NOMO-1 treated with dmso at 0.1 percent for 144 hours (cell line): ENCODE data around the gene MVB12B.

Experiments
- DNase-seq: peaks from one replicate; lab custom pipeline; 2025; ENCODE audit not compliant: unreplicated experiment; lab: John Stamatoyannopoulos, UW

MVB12B gene

DNA sequence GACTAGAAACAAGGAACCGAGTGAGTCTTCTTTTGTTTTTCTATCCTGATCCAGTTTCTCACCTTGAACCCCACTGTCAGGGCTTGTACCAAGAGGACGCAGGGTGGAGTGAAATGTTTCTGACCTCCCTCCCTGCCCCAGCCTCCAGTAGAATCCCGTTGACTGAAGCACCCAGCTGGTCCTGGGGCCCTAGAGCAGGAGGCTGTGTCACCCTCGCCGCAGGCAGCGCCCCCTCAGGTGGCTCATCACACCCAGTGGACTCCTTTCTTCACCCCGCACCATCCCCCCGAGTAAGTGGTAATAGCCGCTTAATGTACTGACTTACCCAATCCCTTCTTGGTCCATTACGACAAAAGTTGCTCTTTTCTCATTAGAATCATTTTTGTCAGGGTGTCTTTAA lies 53.8 kb downstream of the MVB12B start:
- no peak for DNase-seq

DNA sequence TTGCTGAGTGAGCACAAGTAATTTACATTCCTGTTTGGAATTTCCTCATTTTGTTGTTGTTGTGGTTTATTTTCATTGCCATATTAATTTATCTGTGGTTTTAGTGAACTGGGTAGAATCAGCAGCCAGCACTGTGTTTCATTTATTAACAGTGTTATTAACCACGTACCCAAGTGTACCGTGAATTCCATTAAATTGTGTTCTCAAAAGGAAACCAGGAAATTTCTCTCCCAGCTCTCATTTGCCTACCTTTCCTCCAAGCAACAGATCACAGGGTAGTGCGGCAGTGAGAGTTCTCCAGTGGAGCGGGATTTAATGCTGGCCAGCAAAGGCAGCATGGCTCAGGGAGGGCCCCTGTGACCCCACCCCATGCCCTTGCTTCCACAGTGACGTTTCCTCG lies 54.6 kb downstream of the MVB12B start:
- no peak for DNase-seq

DNA sequence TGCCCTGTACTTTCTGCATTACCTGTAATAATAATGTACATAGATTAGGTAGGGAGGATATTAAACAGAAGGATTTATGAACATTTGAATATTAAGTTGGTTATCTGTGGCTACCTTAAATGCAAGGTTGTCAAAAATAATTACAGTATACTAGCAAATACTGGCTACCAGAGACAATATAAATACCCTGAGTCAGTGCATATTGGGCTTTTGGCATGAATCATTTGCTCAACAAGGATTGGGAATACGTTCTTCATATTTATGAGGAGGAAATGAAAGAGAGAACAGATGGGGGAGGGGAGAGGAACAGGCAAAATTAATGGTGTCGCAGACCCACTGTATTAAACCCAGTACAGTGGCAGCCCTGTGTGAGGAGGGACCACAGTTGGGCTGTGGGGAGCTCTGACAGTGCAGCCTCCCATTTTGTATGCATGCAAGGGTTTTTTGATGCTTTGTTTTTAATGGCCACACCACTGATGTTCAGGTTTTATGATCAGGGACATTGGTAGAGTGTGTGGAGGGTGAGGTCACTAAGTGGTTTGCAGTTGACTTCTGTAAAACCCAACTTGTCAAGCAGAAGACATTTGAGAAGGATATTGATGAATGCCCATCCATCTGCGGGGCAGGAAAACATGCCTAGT lies 56.9 kb downstream of the MVB12B start:
- DNase-seq = no peak

DNA sequence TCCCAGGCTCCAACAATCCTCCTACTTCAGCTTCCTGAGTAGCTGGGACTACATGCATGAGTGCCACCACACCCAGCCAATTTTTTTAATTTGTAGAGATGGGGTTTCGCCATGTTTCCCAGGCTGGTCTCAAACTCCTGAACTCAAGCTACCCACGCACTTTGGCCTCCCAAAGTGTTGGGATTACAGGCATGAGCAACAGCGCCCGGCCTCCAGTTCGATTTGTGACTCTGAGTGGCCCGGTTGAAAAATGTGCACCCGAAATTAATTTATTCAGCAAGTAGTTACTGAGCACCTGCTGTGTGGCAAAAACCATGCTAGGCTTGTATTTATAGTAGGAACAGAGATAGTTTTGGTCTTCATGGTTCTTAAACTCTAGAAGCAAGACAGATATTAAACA lies 58.3 kb downstream of the MVB12B start:
- DNase-seq = no peak

DNA sequence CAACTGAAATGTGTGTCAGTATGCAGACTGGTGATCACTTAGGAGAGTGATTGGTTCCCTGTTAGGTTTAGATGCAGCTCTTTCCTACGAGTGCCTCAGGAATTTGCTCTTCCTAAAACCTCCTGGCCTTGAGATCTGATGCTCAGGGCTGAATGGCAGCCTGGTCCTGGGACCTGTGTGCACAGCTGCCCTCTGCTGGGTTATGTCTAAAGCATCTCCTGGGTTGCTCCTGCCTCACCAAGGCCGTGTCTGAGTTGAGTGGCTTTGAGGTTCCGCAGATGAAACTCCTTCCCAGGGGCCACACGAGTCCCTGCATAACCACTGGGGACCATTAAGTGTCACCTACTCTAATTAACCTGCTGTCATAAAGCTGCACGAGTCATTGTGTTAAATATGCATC lies 59.5 kb downstream of the MVB12B start:
- DNase-seq = no peak

DNA sequence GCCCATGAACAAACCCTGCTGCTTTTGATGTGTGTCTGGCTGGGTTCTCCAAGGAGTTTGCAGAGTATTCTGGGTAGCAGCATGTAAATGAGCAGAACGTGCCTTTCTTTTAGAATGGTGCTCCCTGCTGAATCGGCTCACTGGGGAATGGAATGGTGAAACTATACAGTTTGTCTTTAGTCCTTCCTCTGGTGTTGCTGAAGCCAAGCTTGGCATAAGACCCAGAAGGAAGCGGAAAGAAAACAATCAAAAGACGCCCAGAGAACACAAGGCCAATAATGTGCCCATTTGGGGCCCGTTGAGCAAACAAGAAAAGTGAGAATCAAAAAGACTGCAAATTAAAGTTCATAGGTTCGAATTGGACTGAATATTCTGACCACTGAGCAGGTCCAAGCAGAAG lies 60.1 kb downstream of the MVB12B start:
- no peak for DNase-seq

DNA sequence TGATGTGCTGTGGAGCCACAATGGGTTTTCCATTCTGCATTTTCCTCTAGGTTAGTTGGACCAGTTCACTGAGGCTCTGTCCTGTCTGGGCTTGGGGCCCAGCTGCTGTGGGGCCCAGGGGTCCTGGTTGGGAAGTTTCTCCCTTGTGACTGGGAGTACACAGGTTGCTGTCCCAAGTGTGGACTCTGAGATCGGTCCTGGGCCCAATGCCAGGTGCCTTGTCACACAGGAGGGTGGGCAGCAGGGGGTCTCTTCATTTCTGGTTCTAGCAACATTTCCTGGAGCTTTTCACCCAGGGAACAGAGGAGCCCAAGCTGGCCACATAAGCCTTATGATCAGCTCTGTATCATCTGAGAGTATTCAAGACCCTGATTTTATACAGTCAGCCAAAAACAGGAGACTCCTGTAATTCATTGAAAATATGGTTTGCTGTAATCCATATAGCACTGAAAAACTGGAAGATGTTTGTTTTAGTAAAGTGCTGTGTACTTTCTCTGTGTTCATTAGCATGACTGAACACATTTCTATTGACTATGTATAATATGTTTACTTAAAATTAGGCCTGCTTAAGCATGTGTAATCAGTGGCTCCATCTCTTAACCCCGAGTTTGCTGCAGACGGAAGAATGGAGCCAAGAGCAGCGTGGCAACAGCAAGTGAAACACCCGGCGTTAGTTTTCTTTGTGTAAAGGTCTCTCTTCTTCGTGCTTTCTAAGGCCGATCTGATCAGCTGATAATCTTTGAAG lies 62.5 kb downstream of the MVB12B start:
- no peak for DNase-seq

DNA sequence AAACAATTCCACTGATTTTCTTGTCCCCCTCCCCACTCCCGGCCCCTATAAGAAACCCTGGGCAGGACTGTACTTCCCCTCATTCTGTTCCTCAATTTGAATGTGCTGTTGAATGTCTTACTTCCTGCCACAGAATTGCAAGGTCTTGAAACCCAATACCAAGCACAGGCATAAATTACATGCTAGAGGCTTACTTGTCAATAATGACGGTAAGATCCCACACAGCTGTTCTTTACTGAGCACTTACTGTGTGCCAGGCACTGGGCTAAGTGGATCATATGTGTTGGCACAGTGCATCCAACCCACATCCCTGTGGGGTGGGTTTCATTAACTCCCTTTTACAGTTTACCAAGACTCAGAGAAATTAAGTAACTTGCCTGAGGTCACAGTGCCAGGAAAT lies 63.4 kb downstream of the MVB12B start:
- peak; percentile 77 for DNase-seq

DNA sequence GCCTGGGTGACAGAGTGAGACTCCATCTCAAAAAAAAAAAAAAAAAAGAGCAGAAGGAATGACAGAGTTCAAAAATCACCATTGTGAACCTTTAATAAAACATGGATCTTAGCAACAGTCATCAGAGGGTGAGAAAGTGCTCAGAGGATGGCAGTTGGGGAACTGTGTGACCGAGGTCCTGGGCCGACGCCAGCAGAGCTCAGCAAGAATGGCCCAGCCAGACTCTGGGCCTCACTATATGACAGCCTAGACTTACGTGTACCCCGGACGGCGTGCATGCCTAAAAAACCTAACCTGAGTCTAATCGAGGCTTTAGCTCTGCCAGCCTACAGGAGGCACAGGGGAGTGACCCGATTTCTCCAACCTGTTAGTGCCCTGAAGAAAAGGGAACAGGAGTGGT lies 64.3 kb downstream of the MVB12B start:
- no peak for DNase-seq

DNA sequence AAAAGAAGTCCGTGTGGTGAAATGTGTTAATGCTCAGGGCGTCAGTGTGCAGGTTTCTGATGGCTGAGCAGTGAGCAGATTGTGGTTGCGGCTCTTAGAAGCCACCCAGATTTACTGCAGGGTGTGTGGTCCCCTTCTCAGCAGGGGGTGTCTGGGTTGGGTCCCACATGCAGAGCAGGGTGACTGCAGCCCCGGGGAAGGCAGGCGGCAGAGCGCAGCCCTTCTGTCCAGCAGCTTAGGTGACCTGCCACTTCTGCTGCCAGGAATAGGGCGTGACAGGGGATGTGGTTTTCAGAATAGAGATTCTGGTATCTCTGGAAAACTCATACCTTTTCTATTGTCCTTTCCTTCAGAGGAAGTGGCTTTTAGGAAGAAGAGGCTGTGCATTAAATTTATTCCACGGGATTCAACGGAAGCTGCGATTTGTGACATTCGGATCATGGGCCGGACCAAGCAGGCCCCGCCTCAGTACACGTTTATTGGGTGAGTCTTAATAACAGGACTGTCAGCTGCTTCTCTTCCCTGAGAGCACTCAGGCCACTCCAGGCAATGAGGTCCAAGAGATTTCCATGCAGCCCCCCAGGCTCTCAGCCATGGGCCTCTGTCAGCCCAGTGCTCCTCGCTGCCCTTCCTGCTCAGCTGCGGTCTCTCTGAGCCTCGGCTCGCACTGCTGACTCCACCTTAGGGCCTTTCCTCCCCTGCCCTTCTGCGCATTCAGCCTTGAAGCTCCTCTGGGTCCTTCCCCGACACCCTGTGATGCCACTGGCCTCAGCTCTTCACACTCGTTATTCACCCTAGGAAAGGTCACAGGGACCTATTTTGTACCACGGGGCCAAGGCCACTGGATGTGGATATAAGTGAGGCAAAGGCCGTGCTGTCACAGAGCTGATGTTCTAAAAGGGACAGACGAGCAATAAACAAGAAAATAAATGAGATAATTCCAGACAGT lies 65.4 kb downstream of the MVB12B start:
- no peak for DNase-seq

DNA sequence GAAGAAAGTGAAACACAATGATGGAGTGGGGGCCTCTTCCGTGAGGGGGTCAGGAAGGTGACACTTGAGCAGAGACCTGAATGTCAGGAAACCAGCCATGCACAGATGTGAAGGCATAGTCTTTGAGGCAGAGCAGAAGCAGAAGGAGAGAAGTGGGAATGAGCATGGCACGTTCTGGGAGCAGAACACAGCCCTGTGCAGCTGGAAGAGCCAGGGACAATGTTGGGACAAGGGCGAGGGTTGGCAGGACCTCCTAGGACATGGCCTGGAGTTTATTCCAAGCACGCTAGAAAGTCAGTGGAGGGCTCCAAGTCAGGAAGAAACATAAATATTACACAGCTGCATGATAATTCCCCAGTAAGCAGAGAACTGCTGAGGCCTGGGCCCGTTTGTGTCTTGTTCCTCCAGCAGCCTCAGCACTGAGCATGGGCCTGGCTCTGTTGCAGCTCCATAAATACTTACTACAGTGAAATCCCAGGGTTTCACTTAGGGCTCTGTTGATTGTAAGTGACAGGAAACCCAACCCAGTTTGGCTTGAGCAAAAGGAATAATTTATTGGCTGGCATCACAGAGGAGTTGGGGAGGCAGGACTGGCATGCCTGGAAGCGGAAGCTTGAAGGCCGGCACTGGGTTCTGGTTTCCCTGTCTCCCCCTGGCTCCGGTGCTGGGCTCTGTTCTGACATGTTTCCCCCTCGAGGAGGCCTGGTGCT lies 66.2 kb downstream of the MVB12B start:
- no peak for DNase-seq

DNA sequence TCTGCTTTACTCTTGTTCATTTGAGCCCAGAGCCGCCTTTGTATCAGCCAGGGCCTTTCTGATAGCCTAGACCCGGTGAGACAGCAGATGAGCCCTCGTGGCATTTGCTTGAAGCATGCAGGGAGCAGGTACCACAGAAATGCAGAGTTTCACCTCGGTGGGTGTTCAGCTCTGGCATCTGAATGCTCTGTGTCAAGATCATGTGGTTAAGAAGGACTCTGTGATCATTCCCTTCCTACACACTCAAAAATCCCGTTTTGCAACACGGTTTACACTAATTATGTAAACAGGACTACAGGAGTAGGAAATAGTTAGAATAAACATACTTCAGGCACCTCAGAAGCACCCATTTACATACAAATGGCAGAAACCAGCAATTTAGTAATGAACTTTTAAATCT lies 67.2 kb downstream of the MVB12B start:
- DNase-seq = no peak

DNA sequence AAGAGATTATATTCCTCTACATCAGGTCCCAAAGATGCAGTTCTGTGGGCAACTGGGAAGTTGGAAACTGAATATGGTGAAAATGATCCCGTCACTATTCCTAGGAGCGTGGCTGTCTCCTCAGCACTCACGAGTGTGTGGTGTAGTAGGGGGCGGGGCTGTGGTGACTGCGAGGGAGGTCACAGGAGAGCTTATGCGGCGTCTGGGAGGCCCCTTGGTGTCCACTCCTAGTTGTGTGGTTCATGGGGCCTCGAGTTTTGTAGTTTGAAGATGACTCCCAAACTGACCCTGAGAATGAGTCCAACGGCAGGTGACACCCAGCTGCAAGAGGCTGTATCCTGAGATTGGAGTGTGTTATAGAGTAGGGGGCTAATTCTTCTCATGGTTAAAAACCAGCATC lies 68.2 kb downstream of the MVB12B start:
- DNase-seq = no peak

DNA sequence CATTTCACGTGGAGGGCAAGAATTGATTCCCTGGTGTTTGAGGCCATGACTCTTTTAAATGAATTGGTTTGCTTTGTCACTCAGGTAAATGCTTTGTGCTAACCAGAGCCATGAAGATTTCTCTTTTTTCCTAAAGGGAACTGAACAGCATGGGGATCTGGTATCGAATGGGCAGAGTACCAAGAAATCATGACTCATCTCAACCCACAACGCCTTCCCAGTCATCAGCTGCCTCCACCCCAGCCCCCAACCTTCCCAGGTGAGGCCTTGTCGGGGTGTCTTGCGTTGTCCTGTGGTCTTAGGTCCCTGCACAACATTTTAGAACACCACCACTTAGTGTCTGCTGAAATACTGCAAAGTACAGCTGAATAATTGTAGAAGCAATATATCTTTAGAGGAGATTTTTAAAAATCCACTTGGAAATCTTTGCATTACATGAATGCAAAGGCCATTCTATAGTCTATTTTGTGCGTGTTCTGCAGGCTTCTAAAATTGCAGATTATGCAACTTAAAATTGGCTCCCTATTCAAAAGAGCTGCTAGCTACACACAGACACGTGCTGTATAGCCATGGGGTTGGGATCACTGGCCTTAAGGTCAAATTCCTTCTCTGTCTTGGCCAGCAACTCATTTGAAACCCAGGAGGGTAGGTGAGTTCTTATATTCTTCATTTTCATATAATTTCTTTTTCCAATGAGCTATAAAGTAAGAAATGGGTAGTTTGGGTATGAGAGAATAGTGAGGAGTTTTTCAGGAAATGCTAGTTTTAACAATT lies 69.0 kb downstream of the MVB12B start:
- DNase-seq = no peak

DNA sequence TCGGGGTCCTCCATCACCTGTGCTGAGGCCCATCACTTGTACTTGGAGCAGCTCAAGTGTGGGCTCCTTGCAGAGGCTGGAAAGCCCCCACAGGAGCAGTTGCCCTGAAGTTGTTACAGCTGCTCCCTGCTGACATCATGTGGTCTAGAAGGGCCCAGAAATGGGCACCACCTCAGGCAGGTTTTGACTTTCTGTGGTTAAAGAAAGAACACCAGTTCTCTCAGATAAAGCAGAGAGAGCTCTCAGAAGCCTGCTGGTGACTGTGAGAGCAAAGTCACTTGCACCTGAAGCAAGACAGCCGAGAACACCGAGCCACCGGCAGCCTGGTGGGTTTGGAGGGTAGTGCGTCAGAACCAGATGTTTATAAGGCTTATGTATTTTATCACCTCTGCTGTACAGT lies 70.4 kb downstream of the MVB12B start:
- DNase-seq = no peak

DNA sequence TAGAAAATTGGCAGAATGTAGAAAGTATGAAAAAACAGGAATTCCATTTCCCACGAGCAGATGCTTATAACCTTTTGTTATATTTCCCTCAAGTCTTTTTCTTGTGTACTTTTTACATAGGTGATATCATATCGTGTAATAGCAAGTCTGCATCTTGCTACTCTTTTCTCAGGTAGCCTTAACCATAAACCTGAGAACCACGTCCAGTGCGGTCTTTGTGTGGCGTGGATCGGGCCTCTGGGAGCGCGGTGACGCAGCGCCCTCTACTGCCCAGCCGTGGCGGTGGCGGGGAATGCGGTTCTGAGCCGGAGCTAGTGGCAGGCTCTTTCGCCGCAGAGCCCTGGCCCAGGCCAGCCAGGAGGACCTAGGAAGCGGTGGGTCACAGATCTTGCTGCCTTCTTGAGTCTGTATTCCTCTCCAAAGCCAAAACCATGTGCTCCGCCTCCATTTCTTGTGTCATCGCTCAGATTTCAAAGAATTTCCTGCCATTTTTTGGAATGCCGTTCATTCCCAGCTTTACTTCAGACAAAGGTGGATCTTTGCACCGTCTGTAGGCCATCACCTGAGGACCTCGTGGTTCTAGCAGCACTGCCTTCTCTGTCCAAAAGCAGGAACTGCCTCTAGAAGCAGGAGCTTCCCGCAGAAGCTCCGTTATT lies 71.9 kb downstream of the MVB12B start:
- no peak for DNase-seq

DNA sequence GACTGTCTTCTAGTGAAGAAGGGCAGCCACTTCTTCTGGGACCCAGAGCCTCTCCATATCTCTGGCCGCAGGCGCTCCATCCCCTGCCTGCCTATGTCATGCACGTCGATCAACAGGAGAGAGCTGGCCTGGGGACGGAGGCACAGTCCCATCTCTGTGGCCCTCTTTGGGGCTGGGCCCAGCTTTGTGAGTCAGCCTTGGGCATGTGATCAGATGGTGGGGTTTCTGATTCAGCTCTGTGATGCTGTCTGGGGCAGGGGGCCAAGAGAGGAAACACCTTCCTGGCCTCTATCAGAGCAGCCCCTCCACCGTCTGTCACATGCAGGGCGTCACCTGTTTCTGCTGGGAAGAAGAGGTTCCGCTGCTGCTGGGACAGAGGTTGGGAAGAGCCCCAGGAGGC lies 72.6 kb downstream of the MVB12B start:
- no peak for DNase-seq

DNA sequence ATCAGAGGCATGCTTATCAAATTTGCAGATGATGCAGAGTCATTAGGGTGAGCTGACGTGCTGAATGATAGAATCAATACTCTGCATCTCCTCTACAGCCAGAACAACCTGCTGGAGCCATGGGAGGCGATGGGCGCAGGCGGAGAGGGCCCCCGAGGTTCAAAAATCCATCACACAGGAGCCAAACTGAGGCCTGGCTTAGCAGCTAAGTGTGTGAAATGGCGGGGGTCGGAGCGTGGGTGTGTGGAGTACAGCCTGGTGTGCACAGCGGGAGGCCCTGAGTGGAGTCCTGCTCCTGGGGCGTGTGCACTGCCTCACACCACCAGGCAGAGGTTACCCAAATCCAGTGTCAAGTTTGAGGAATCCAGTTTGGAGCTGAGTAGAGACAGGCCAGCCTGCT lies 73.2 kb downstream of the MVB12B start:
- no peak for DNase-seq

DNA sequence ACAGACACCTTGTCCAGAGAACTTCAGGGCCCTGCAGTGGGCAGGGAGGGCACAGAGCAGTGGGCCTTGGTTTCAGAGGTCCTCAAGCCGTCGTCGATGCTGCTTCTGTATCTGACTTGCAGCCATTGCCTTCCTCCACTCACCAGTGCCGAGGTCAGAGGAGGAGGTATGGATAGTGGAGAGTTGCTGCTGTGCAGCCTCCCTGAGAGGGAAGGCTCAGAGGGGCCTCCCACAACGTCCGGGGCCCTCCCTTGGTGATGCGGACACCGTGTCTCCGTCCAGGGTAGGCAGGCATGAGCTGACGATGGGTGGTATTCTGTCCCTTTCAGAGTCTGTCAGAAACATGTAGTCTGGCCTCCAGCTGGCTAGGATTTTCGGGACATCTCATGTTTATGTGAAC lies 73.9 kb downstream of the MVB12B start:
- no peak for DNase-seq

DNA sequence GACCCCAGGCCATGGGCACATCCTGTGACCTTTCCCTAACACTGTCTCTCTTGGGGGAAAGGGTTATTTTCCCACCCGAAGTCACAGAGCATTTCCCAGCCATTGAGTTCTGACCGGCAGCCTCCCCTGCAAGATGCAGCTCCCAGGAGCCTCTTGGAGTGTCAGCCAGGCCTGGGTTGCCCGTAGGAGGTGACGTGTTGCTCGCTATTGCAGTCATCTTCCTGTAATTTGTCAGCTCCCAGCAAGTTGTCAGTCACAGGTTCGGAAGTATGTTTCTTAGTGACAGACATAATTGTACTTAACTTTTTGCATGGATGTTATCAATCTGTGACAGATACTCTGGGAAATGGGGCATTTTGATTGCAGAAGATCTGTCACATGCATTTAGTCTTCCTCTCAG lies 74.5 kb downstream of the MVB12B start:
- no peak for DNase-seq
